ENCODE measurements around the gene GHITM. TPM values are rescaled to one million over a fixed set of nuclear protein-coding genes. Genes with fewer than 3 reads are reported as not detected.
A peak's percentile ranks its signal among the peaks of the same experiment; 100 is the strongest.

Gene GHITM
- total RNA-seq, 2 experiments from 2014 or later = 120 to 124 TPM

DNA sequence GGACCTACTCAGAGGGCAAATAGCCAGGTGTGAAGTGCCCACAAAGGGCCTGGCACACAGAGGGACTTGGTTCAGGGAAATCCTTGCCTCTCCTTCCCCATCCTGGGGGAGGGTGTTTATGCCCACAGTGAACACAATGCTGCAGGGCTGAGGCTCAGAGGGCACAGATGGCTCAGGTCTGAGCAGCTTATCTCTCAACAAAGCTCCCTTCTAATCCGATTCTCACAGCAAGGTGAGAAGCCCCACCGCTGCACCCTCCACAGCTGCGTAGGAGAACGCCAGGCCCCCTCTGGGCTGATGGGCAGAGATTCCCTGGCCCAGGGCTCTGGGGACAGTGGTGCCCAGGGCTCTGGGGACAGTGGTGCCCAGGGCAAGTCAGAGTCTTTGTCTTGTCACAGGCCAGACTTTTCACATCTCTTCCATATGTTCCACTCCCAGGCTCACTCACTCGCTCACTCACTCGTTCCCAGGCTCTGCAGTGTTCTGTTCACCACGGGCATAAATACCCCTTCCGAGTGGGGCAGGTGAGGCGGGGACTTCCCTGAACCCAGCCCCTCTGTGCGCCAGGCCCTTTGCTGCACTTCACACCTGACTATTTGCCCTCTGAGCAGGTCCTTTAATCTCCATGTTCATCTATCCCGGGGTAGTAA, 46.3 kb downstream of the GHITM start:
- CTCF ChIA-PET = no interaction called here
- POLR2A ChIA-PET = no interaction called here
- Mint-ChIP-seq H3K27me3 (no peaks in the 10 kb centered on the region), H3K4me1 (peaks cover 4% of the 10 kb centered on the region), H3K36me3 (ENCODE audit: low read depth) (no peaks in the 10 kb centered on the region), H3K4me3 (no peak overlapping the region), H3K27ac (no peak overlapping the region), H3K9me3 (no peaks in the 10 kb centered on the region)
- DNase-seq = no peak

DNA sequence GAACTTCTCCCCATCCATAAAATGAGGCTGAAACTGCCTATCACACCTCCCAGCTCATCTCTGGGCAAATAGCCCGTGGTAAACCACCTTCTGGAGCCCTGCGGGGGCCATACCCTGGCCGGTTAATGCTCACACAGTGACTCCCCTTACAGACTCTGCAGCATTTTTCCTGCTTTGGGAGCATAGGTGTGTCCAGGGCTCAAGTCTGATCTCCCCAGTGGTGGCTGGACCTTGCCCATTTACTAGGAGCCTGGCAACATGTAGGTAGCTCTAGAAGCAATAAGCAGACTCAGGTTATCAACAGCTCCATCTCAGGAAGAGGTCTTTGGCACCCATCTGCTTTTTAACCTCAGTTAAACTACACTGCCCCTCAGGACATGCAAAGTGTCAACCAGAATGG, 49.5 kb downstream of the GHITM start:
- peaks cover 15% of the 10 kb centered on the region for H3K27me3 Mint-ChIP-seq
- ChIA-PET CTCF (no interaction called here), POLR2A (no interaction called here)
- H3K36me3 Mint-ChIP-seq (ENCODE audit: low read depth) = no peaks in the 10 kb centered on the region
- H3K4me3 Mint-ChIP-seq = no peak overlapping the region
- H3K27ac Mint-ChIP-seq = no peak overlapping the region
- no peaks in the 10 kb centered on the region for H3K9me3 Mint-ChIP-seq
- peaks cover 11% of the 10 kb centered on the region for H3K4me1 Mint-ChIP-seq
- DNase-seq = no peak

DNA sequence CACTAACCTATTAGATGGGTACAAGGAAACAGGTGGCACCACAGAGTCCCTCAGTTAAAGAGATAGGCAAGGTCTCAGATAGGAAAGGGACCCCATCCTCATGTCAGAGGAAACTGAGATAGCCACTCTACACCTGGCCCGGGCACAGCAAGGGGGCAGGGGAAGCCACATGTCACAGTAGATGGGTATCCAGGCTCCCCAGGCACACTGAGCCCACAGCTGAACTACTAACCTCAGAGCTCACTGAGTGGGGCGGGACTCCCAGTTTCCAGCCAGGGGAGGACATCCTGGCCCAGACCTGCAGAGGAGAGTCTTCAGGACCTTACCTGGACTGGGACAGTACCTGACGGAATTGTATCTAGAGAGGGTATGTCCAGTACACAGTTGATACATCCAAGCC, 51.3 kb downstream of the GHITM start:
- POLR2A ChIA-PET = no interaction called here
- H3K4me1 Mint-ChIP-seq = peaks cover 7% of the 10 kb centered on the region
- no peak for DNase-seq
- H3K9me3 Mint-ChIP-seq = no peaks in the 10 kb centered on the region
- no peak overlapping the region for H3K4me3 Mint-ChIP-seq
- CTCF ChIA-PET = no interaction called here
- H3K27ac Mint-ChIP-seq = no peak overlapping the region
- no peaks in the 10 kb centered on the region for H3K36me3 Mint-ChIP-seq (ENCODE audit: low read depth)
- peaks cover 22% of the 10 kb centered on the region for H3K27me3 Mint-ChIP-seq

DNA sequence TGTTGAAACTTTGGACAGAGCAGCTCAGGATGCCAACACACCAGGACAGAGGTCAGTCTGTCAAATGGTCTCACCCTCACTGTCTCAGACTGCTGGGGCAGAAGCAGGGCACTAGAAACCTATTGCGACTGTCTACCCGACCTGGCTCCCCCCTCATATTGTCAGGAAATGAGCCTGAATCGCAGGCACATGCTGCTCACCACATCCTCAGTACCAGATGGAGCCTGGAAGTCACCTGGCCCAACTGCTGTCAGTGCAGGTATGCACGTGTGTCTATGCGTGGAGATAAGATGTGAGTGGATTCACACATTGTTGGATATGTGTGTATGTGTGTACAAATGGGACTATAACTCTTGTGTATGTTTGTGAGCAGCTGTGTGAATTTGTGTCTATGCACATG, 51.8 kb downstream of the GHITM start:
- H3K36me3 Mint-ChIP-seq (ENCODE audit: low read depth) = no peaks in the 10 kb centered on the region
- peak; percentile 32 for DNase-seq
- peaks cover 7% of the 10 kb centered on the region for H3K4me1 Mint-ChIP-seq
- ChIA-PET CTCF (no interaction called here), POLR2A (no interaction called here)
- H3K9me3 Mint-ChIP-seq = no peaks in the 10 kb centered on the region
- no peak overlapping the region for H3K27ac Mint-ChIP-seq
- H3K4me3 Mint-ChIP-seq = no peak overlapping the region
- peaks cover 27% of the 10 kb centered on the region for H3K27me3 Mint-ChIP-seq

DNA sequence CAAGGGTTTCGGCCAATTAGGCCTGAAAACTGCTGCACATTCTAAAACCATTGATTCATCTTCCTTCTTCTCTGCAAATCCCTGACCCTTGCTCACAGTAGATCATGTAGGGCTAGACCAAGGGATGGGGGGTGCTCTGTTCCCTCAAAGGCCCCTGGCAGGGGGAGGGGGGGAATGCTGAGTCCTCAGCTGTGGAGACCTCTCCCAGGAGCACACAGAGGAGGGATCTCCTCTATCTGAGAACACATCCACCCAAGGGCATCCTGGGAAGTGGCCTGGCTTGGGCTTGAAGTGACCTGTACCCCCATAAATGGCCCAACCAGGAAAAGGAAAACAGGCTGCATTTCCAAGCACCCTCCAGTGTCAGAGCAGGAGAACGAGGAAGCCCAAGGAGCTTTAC, 54.0 kb downstream of the GHITM start:
- Mint-ChIP-seq H3K27ac (no peak overlapping the region), H3K36me3 (ENCODE audit: low read depth) (no peaks in the 10 kb centered on the region), H3K27me3 (peaks cover 43% of the 10 kb centered on the region), H3K4me1 (peaks cover 7% of the 10 kb centered on the region), H3K4me3 (no peak overlapping the region), H3K9me3 (no peaks in the 10 kb centered on the region)
- POLR2A ChIA-PET = interaction anchor here (1.7 kb wide), 1 partner anchor 12 kb away, joined by 5 read pairs; no protein-coding TSS in a partner anchor
- no peak for DNase-seq
- CTCF ChIA-PET = interaction anchor here (0.6 kb wide), 1 partner anchor 135 kb away, joined by 3 read pairs; no protein-coding TSS in a partner anchor

DNA sequence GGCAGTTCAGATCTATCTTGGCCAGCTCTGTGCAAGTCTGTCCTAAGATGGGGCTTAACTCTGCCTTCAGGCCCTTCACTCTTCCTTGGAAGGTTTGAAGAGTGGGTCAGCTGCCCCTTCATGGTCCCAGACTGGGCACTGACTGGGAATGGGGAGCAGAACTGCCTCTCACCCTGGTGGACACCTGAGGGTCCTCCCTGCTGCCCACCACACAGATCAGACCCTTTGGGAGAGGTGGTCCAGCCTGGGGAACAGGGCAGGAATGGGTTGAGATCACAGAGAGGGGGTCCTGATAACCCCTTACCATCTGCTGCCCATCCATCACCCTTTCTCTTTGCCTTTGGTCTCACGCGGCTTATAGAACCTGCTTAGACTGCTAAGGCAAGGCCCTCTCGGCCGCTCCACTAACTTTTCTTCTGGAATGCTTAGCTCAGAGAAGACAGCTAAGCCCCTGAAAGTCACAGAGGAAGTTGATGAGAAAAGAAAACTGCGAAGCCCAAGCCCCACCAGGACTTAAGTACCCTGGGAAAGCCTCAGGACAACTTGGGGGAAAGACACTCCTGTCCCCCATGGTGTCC, 54.6 kb downstream of the GHITM start:
- H3K4me3 Mint-ChIP-seq = no peak overlapping the region
- CTCF ChIA-PET = no interaction called here
- peaks cover 45% of the 10 kb centered on the region for H3K27me3 Mint-ChIP-seq
- H3K36me3 Mint-ChIP-seq (ENCODE audit: low read depth) = no peaks in the 10 kb centered on the region
- POLR2A ChIA-PET = no interaction called here
- no peak for DNase-seq
- H3K4me1 Mint-ChIP-seq = peaks cover 7% of the 10 kb centered on the region
- no peaks in the 10 kb centered on the region for H3K9me3 Mint-ChIP-seq
- no peak overlapping the region for H3K27ac Mint-ChIP-seq

DNA sequence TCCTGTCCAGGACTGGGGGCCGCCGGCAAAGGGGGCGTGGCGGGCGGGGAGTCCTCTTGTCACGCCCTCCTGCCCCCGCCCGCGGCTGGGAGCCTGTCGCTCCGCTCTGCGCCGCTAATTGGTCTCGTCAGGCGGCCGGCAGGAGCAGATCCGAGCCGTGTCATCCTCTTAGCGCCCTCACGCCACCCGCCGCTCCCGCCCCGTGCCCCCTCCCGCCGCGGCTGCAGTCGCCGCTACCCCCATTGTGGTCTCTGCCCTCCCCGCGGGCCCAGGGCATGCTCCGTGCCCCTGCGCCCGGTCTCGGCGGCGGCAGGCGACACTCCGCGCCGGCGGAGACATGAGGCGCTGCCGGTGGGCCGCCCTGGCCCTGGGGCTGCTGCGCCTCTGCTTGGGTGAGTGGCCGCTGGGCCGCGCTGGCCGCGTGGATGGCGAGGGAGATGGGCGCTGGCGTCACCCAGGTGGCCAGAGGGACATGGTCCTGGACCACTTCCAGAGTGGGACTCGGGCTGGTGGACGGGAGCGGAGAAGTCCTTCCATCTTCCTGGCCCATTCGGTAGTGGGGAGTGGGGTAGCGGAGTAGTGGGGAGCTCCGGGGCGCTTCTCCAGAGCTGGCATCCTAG, 55.2 kb downstream of the GHITM start, which contains the start of gene CDHR1:
TSS of gene CDHR1 (plus strand) at position 114 of the 620 bp plus-strand sequence. CDS start at position 338, 224 bp downstream.
- H3K36me3 Mint-ChIP-seq (ENCODE audit: low read depth) = no peaks in the 10 kb centered on the region
- H3K4me1 Mint-ChIP-seq = peaks cover 7% of the 10 kb centered on the region
- H3K27me3 Mint-ChIP-seq = peaks cover 45% of the 10 kb centered on the region
- H3K27ac Mint-ChIP-seq = no peak within 1 kb of the TSS
- POLR2A ChIA-PET = no interaction called here
- DNase-seq = peak; percentile 36
- H3K9me3 Mint-ChIP-seq = no peaks in the 10 kb centered on the region
- CTCF ChIA-PET = no interaction called here
- peak within 1 kb of the TSS; percentile 32 for H3K4me3 Mint-ChIP-seq

DNA sequence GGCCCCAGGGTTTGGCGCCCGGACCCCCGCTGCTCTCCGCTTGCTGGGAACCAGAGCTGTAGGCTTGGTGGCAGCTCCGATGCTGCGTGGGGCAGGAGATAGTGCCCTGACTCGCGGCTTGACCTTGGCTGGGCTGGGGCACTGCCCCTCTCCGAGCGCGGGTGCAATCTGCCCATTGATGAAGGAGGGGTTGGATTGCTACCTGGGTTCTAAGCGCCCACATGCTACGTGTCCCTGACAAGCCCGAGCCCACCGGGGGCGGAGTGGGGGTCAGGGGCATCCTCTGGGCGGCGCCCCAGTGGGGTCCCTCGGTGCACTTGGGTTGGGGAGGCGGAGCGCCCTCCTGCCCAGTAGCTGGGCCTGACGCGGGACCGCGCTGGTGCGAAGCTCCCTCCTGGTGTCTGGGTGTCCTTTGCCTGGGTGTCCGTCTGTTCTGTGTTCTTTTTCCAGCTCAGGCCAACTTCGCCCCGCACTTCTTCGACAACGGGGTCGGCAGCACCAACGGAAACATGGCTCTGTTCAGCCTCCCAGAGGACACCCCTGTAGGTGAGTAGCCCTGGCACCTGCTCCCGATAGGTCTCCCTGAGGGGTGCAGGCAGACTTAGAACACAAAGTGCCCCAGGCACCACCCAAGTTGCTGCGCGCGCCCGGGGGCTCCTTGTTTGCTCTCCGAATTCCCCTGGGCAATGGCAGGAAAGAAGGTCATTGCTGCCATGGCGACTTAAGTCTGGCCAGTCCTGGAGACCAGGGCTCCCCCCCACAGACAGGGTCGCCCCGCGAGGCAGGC, 55.9 kb downstream of the GHITM start:
- H3K36me3 Mint-ChIP-seq (ENCODE audit: low read depth) = no peaks in the 10 kb centered on the region
- peaks cover 45% of the 10 kb centered on the region for H3K27me3 Mint-ChIP-seq
- H3K27ac Mint-ChIP-seq = no peak overlapping the region
- no peaks in the 10 kb centered on the region for H3K9me3 Mint-ChIP-seq
- peaks cover 7% of the 10 kb centered on the region for H3K4me1 Mint-ChIP-seq
- POLR2A ChIA-PET = no interaction called here
- peak overlapping the region; percentile 32 for H3K4me3 Mint-ChIP-seq
- no peak for DNase-seq
- CTCF ChIA-PET = no interaction called here

DNA sequence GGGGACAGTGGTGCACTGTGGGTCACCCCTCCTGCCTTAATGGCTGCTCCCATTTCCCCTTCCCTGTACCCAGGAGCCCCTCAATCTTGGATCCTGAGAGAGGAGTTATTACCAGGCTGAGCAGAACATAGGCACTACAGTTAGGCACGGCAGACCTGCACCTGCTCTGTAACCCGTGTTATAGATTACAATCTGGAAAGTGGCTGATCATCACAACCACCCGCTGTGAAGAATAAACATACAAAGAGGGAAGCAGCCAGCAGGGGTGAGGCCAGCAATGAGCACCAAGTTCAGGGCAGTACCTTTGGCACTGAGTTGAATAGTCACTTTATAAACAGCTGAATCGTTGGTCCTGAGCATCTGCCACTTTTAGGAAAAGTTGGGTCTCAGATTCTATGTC, 56.8 kb downstream of the GHITM start:
- peaks cover 45% of the 10 kb centered on the region for H3K27me3 Mint-ChIP-seq
- peaks cover 5% of the 10 kb centered on the region for H3K4me1 Mint-ChIP-seq
- POLR2A ChIA-PET = no interaction called here
- H3K27ac Mint-ChIP-seq = no peak overlapping the region
- no peaks in the 10 kb centered on the region for H3K9me3 Mint-ChIP-seq
- CTCF ChIA-PET = no interaction called here
- no peak for DNase-seq
- H3K36me3 Mint-ChIP-seq (ENCODE audit: low read depth) = no peaks in the 10 kb centered on the region
- no peak overlapping the region for H3K4me3 Mint-ChIP-seq

DNA sequence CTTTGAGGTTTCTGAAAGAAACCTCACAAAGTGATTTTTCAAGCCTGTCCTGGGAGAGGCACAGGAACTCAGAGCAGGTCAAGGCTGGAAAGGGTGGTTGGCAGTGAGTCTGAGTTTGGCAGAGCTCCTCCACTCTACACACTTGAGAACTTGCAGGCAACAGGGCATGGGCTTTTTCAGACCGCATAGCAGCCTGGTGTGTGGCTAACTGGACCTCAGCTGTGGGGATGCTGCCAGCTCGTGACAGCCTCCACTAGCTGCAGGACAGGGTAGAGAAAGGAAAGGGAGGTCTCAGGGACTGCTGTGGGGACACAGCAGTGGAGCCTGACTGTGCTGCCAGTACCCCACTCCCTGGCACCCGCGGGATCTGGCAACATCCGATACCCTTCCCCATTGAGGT, 57.6 kb downstream of the GHITM start:
- ChIA-PET POLR2A (no interaction called here), CTCF (no interaction called here)
- Mint-ChIP-seq H3K4me1 (no peaks in the 10 kb centered on the region), H3K36me3 (ENCODE audit: low read depth) (no peaks in the 10 kb centered on the region), H3K9me3 (no peaks in the 10 kb centered on the region), H3K4me3 (no peak overlapping the region), H3K27me3 (peaks cover 45% of the 10 kb centered on the region), H3K27ac (no peak overlapping the region)
- no peak for DNase-seq

DNA sequence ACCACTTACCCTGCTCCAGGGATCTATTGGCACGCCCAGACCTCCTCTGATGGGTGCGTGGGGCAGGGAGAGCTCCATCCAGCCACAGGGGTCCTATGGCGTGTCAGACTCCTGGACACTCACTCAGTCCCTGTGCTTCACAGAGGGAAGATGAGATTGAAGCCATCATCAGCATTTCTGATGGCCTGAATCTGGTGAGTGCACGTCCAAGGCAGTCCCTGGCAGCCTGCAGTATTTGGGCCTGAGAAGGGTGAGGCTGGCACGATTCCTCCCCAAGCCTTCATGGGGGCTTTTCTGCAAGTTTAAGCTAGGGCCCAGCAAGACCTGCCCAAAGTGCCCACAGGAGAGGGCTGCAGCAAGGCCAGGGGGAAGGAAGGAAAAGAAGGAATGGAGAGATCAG, 58.3 kb downstream of the GHITM start:
- Mint-ChIP-seq H3K4me1 (no peaks in the 10 kb centered on the region), H3K36me3 (ENCODE audit: low read depth) (no peaks in the 10 kb centered on the region), H3K4me3 (no peak overlapping the region), H3K27ac (no peak overlapping the region), H3K9me3 (no peaks in the 10 kb centered on the region), H3K27me3 (peaks cover 41% of the 10 kb centered on the region)
- POLR2A ChIA-PET = no interaction called here
- CTCF ChIA-PET = no interaction called here
- DNase-seq = no peak

DNA sequence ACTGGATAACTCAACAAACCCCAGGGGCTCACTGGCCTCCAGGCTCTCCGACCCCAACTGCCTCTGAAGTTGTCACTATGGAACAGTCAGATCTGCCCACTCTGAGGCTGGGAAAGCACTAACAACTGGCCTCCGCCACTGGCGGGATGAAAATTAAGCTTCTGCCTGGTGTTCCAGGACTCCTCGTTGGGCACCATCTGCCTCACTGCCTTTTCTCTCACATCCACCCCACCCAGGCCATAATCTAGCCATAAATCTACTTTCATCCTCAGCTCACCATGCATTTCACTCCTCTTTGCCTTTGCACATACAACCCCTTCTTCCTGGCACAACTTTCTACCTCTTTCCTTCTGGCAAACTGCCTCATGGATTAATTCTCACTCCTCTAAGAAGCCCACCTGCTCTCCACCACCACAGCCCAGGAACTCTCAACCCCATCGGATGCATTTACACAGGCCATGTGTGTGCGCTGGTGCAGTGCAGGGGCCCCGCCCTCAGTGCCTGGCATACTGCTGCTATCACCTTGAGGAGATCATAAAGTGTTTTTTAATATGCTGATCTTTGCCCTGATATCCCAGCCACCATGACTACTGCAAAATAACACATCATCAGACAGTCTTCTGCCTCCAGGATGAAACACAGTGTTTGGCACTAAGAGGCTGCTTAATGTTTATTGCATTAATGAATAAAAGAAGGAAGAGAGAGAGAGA, 59.1 kb downstream of the GHITM start:
- Mint-ChIP-seq H3K36me3 (ENCODE audit: low read depth) (no peaks in the 10 kb centered on the region), H3K4me3 (no peak overlapping the region), H3K27ac (no peak overlapping the region), H3K9me3 (no peaks in the 10 kb centered on the region), H3K4me1 (no peaks in the 10 kb centered on the region), H3K27me3 (peaks cover 35% of the 10 kb centered on the region)
- POLR2A ChIA-PET = no interaction called here
- no peak for DNase-seq
- CTCF ChIA-PET = no interaction called here
